ENCODE results near the gene RGPD8. TPM values are rescaled to one million over a fixed set of nuclear protein-coding genes. Genes with fewer than 3 reads are reported as not detected.
"Not testable (repeated sequence)": the region's sequence is repeated elsewhere in the genome, so short reads cannot be mapped to it uniquely, and the experiment has no call there.

Gene RGPD8
- polyA plus RNA-seq, 1 donor: 3.9 TPM

DNA sequence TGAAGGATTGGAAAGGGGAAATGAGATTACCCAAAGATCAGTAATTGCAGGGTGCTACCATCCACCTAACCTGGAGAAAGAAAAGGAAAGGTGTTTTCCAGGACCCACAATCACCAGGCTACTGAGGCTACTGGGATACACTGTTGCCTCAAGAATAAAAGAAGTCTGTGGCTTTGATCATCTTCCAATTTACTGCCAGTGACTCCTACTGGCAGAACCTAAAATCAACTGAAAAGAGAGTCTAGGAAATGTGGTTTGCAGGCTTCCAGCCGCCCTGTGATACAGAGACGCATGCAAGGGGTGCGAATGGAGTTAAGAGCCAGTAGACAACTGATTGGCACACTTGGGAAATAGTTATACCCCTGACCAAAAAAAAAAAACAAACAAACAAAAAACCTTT, 31.9 kb upstream of the RGPD8 start:
- H3K27ac ChIP-seq (ENCODE audit: low read length): no peak overlapping the region
- DNase-seq: no peak
- no peaks in the 10 kb centered on the region for H3K36me3 ChIP-seq (ENCODE audit: control insufficient read depth, insufficient read depth, low read length)
- WGBS (ENCODE audit: insufficient coverage, low lambda C conversion rate): 100% methylated on average over 1 of the region's 3 CpGs
- H3K4me3 ChIP-seq (ENCODE audit: low read length): no peak overlapping the region
- H3K9me3 ChIP-seq (ENCODE audit: control insufficient read depth, low read depth, low read length): no peaks in the 10 kb centered on the region
- no peaks in the 10 kb centered on the region for H3K4me1 ChIP-seq (ENCODE audit: control insufficient read depth, insufficient read depth, low read length)
- H3K27me3 ChIP-seq (ENCODE audit: control insufficient read depth, insufficient read depth, low read length): peaks cover 2% of the 10 kb centered on the region

DNA sequence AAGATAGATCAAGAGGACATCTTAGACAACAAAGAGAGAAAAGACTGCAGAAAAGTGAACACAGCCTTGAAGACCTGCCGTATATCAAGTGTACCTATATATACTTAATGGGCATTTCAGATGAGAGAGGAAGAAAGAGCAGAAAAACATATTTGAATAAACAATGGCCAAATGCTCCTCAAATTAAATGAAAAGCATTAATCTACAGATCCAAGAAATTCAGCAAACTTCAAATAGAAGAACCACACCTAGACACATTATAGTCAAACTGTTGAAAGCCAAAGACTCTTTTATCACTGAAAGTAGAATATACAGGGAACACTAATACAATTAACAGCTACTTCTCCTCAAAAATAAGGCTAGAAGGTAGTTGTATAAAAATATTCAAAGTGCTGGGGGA, 29.8 kb upstream of the RGPD8 start:
- H3K27ac ChIP-seq (ENCODE audit: low read length): no peak overlapping the region
- WGBS (ENCODE audit: insufficient coverage, low lambda C conversion rate): no CpG with 5 or more reads among the region's 1 CpG

DNA sequence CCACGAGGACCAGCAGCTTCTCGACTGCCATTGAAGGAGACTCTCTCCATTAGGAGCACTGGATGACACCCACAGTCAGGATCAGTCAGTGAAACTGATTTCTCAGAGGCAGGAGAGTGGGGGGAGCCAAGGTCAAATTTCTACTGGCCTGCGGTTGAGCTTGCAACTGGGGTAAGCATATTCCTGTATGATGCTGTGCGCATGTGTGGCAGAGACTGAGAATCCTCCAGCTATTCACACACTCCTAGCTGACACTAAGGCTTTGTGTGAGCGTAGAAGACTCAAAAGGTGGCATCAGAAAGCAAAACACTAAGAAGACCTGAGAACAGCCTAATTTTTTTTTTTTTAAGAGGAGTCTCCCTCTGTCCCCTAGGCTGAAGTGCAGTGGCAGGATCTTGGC, 28.7 kb upstream of the RGPD8 start:
- no peak for DNase-seq
- no peak overlapping the region for H3K4me3 ChIP-seq (ENCODE audit: low read length)
- WGBS (ENCODE audit: insufficient coverage, low lambda C conversion rate): no CpG with 5 or more reads among the region's 5 CpGs
- H3K36me3 ChIP-seq (ENCODE audit: control insufficient read depth, insufficient read depth, low read length): no peaks in the 10 kb centered on the region
- no peaks in the 10 kb centered on the region for H3K4me1 ChIP-seq (ENCODE audit: control insufficient read depth, insufficient read depth, low read length)
- H3K9me3 ChIP-seq (ENCODE audit: control insufficient read depth, low read depth, low read length): no peaks in the 10 kb centered on the region
- no peak overlapping the region for H3K27ac ChIP-seq (ENCODE audit: low read length)
- H3K27me3 ChIP-seq (ENCODE audit: control insufficient read depth, insufficient read depth, low read length): peaks cover 2% of the 10 kb centered on the region

More for the DNA sequence above, 29.8 kb upstream of the RGPD8 start:
- Histone ChIP-seq H3K9me3 (ENCODE audit: control insufficient read depth, low read depth, low read length) (no peaks in the 10 kb centered on the region), H3K36me3 (ENCODE audit: control insufficient read depth, insufficient read depth, low read length) (no peaks in the 10 kb centered on the region), H3K4me1 (ENCODE audit: control insufficient read depth, insufficient read depth, low read length) (no peaks in the 10 kb centered on the region), H3K27me3 (ENCODE audit: control insufficient read depth, insufficient read depth, low read length) (peaks cover 2% of the 10 kb centered on the region), H3K4me3 (ENCODE audit: low read length) (no peak overlapping the region)
- no peak for DNase-seq

DNA sequence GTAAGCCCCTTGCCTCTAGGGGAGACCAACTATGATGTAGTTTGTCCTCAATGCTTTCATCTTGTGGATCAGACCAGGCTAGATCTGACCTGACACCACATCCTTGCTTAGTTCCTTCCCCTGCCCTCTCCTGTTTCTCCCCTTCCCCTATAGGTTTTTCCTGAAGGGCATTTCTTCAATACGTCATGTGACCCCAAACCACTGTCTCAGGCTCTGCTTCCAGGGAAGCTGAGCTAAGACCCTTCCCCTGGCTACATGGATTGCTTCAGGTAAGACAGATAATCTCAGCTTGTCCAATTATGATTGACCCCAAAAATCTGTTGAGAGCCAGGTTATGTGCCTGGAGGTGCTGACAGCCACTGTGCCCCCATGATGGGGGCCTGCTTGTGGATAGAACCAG, 25.9 kb upstream of the RGPD8 start:
- DNase-seq: no peak
- no peaks in the 10 kb centered on the region for H3K9me3 ChIP-seq (ENCODE audit: control insufficient read depth, low read depth, low read length)
- H3K27ac ChIP-seq (ENCODE audit: low read length): no peak overlapping the region
- no peaks in the 10 kb centered on the region for H3K36me3 ChIP-seq (ENCODE audit: control insufficient read depth, insufficient read depth, low read length)
- peaks cover 2% of the 10 kb centered on the region for H3K27me3 ChIP-seq (ENCODE audit: control insufficient read depth, insufficient read depth, low read length)
- WGBS (ENCODE audit: insufficient coverage, low lambda C conversion rate): no CpG with 5 or more reads among the region's 1 CpG
- H3K4me1 ChIP-seq (ENCODE audit: control insufficient read depth, insufficient read depth, low read length): no peaks in the 10 kb centered on the region
- H3K4me3 ChIP-seq (ENCODE audit: low read length): no peak overlapping the region

DNA sequence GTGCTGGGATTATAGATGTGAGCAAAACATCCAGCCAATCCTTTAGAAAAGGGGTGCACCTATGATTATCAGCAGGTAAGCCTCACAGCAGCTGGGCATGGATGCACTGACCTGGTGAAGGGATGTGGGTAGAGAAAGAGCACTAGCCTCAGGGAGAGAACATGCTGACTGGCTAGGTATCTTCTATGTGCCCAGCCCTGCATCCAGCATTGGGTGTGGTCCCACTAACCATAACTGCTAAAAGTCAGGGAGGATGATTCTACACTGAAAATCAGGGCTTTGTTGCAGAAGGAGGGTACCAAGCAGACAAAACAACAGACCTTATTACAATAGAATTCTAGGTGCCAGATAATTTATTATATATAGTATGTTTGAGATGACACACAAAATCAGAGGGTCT, 21.1 kb upstream of the RGPD8 start:
- Histone ChIP-seq H3K36me3 (ENCODE audit: control insufficient read depth, insufficient read depth, low read length) (no peaks in the 10 kb centered on the region), H3K4me3 (ENCODE audit: low read length) (no peak overlapping the region), H3K27ac (ENCODE audit: low read length) (no peak overlapping the region), H3K9me3 (ENCODE audit: control insufficient read depth, low read depth, low read length) (no peaks in the 10 kb centered on the region), H3K27me3 (ENCODE audit: control insufficient read depth, insufficient read depth, low read length) (no peaks in the 10 kb centered on the region), H3K4me1 (ENCODE audit: control insufficient read depth, insufficient read depth, low read length) (no peaks in the 10 kb centered on the region)
- DNase-seq: no peak

DNA sequence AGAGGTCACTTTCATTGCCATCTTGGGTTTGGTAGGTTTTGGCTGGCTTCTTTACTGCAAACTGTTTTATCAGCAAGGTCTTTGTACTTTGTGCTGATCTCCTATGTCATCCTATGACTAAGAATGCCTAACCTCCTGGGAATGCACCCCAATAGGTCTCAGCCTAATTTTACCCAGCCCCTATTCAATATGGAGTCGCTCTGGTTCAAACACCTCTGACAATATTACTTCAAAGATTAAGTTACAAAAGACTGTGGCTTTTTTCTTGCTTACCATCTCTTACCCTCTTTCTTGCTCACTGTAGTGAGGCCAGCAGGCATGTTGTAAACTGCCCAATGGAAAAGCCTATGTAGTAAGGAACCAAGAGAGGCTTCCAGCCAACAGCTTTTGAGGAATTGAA, 17.9 kb upstream of the RGPD8 start:
- Histone ChIP-seq H3K4me3 (ENCODE audit: low read length) (no peak overlapping the region), H3K9me3 (ENCODE audit: control insufficient read depth, low read depth, low read length) (no peaks in the 10 kb centered on the region), H3K4me1 (ENCODE audit: control insufficient read depth, insufficient read depth, low read length) (no peaks in the 10 kb centered on the region), H3K27me3 (ENCODE audit: control insufficient read depth, insufficient read depth, low read length) (no peaks in the 10 kb centered on the region), H3K27ac (ENCODE audit: low read length) (no peak overlapping the region), H3K36me3 (ENCODE audit: control insufficient read depth, insufficient read depth, low read length) (no peaks in the 10 kb centered on the region)
- no peak for DNase-seq
- no CpG with 5 or more reads among the region's 1 CpG for WGBS (ENCODE audit: insufficient coverage, low lambda C conversion rate)

DNA sequence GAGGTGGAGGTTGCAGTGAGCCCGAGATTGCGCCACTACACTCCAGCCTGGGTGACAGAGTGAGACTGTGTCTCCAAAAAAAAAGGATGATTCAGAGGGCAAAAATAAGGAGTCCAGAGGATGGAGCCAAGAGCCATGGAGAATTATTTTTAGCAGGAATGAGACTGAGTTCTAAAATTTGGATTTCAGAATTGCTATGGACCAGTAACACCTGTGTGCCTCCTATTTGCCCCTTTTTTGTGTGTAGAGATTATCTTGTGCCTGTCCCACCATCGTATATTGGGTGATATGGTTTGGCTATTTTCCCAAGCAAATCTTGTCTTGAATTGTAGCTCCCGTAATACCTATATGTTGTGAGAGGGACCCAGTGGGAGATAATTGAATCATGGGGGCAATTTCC, 16.4 kb upstream of the RGPD8 start:
- H3K36me3 ChIP-seq (ENCODE audit: control insufficient read depth, insufficient read depth, low read length): no peaks in the 10 kb centered on the region
- H3K27ac ChIP-seq (ENCODE audit: low read length): no peak overlapping the region
- WGBS (ENCODE audit: insufficient coverage, low lambda C conversion rate): no CpG with 5 or more reads among the region's 4 CpGs
- H3K27me3 ChIP-seq (ENCODE audit: control insufficient read depth, insufficient read depth, low read length): no peaks in the 10 kb centered on the region
- H3K4me3 ChIP-seq (ENCODE audit: low read length): no peak overlapping the region
- H3K4me1 ChIP-seq (ENCODE audit: control insufficient read depth, insufficient read depth, low read length): no peaks in the 10 kb centered on the region
- no peaks in the 10 kb centered on the region for H3K9me3 ChIP-seq (ENCODE audit: control insufficient read depth, low read depth, low read length)
- DNase-seq: no peak

DNA sequence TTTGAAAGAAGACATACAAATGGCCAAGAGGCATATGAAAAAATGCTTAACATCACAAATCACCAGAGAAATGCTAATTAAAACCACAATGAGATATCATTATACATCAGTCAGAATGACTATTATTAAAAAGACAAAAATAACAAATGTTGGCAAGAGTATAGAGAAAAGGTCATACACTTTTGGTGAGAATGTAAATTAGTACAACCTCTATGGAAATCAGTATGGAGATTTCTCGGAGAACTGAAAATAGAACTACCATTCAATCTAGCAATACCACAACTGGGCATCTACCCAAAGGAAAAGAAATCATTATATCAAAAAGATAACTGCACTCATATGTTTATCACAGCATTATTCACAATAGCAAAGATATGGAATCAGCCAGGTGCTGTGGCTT, 10.8 kb upstream of the RGPD8 start:
- H3K27me3 ChIP-seq (ENCODE audit: control insufficient read depth, insufficient read depth, low read length); DNase-seq; H3K36me3 ChIP-seq (ENCODE audit: control insufficient read depth, insufficient read depth, low read length); H3K27ac ChIP-seq (ENCODE audit: low read length); H3K9me3 ChIP-seq (ENCODE audit: control insufficient read depth, low read depth, low read length); H3K4me1 ChIP-seq (ENCODE audit: control insufficient read depth, insufficient read depth, low read length); H3K4me3 ChIP-seq (ENCODE audit: low read length): not testable (repeated sequence)
- no CpG with 5 or more reads among the region's 1 CpG for WGBS (ENCODE audit: insufficient coverage, low lambda C conversion rate)

DNA sequence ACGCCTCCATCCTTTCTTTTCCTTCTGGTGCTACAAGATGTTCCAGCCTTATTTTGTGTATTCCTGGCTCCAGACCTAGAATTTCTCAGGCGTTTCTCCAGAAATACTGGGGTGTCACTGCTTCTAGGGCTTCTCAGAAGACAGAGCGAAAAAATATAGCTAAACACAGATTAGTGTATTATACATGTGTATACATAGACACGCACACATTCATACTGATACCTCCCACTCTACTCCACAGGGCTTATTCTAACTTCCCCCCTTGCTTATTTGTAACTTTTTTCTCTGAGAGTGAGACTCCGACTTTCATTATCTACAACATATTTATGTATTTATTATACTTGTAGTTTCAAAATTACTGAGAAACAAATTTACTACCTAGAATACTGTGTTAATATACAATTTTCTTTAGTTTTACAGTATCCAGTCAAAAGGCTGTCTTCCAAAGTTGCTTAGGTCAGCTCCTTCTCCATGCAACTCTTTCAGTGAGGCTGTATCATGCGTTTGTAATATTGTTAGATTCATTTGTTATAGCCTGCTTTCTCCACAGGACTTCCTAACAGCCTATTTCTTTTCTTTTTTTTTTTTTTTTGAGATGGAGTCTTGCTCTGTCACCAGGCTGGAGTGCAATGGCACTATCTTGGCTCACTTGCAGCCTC, 5.3 kb upstream of the RGPD8 start:
- not testable (repeated sequence) for H3K36me3 ChIP-seq (ENCODE audit: control insufficient read depth, insufficient read depth, low read length); H3K27me3 ChIP-seq (ENCODE audit: control insufficient read depth, insufficient read depth, low read length); H3K4me3 ChIP-seq (ENCODE audit: low read length); H3K27ac ChIP-seq (ENCODE audit: low read length); DNase-seq; H3K9me3 ChIP-seq (ENCODE audit: control insufficient read depth, low read depth, low read length); H3K4me1 ChIP-seq (ENCODE audit: control insufficient read depth, insufficient read depth, low read length)
- WGBS (ENCODE audit: insufficient coverage, low lambda C conversion rate): 80% methylated on average over 2 of the region's 6 CpGs

DNA sequence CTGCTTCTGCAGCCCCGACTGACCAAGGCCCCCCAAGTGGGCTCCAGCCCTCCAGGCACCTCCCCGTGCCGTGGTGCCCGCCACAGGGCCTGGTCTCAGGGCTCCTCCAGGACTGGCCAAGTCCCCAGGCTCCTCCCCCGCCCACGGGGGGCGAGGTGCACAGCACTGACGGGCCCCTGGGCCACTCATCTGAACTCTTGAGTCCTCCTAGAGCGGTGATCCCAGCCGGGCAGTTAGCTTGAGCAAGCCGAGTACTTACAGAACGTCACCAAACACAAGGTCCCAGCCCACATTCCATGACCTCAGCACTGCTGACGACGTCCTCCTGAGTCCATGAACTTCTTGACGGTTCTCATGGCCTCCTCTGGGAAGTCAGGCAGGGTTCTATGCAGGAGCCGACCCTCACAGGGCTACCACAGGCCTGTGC, 4.0 kb upstream of the RGPD8 start:
- DNase-seq; H3K27ac ChIP-seq (ENCODE audit: low read length); H3K9me3 ChIP-seq (ENCODE audit: control insufficient read depth, low read depth, low read length); H3K4me1 ChIP-seq (ENCODE audit: control insufficient read depth, insufficient read depth, low read length); H3K4me3 ChIP-seq (ENCODE audit: low read length); H3K36me3 ChIP-seq (ENCODE audit: control insufficient read depth, insufficient read depth, low read length); H3K27me3 ChIP-seq (ENCODE audit: control insufficient read depth, insufficient read depth, low read length): not testable (repeated sequence)
- WGBS (ENCODE audit: insufficient coverage, low lambda C conversion rate): no CpG with 5 or more reads among the region's 16 CpGs

DNA sequence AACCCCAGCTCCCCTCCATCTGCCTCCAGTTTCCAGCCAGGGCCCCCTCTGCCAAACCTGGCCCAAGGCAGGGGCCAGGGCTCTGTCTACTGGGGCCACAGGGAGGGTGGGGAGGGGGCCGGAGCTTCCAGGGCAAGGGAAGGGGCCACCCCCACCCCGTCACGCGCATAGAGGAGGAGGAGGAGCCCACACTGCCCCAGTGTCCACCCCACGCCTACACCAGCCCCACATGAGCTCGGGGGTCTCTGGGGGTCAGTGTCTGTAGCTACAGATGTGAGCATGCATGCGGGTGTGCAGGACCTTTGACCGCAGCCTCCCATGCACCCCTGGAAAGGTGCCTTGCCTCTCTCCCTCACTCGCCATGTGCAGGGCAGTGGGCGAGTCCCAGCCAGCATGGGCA, 3.5 kb upstream of the RGPD8 start:
- H3K4me3 ChIP-seq (ENCODE audit: low read length); H3K27me3 ChIP-seq (ENCODE audit: control insufficient read depth, insufficient read depth, low read length); H3K4me1 ChIP-seq (ENCODE audit: control insufficient read depth, insufficient read depth, low read length); H3K9me3 ChIP-seq (ENCODE audit: control insufficient read depth, low read depth, low read length); DNase-seq; H3K27ac ChIP-seq (ENCODE audit: low read length); H3K36me3 ChIP-seq (ENCODE audit: control insufficient read depth, insufficient read depth, low read length): not testable (repeated sequence)
- no CpG with 5 or more reads among the region's 10 CpGs for WGBS (ENCODE audit: insufficient coverage, low lambda C conversion rate)

All from large intestine (tissue), 3 donors.